Ovary (tissue), 9 donors: ENCODE measurements around the gene AGPAT4. TPM values are rescaled to one million over a fixed set of nuclear protein-coding genes. Genes with fewer than 3 reads are reported as not detected.

Experiments
- DNase-seq, 5 donors: peaks; one replicate each; pipeline ENCODE4 v3.0.0-alpha.2; 2019 to 2020
- H3K27ac ChIP-seq, 2 donors: fragments of 200-600 bp; one replicate each; pipeline versions ENCODE4 v1.5.1 to v1.8.0; 2019 to 2022
- H3K27me3 ChIP-seq: fragments of 200-600 bp; one replicate; pipeline ENCODE4 v1.8.0; 2022
- H3K36me3 ChIP-seq: fragments of 200-600 bp; sonication (generic); one replicate; pipeline ENCODE4 v1.5.1; 2019
- H3K4me1 ChIP-seq: one replicate; pipeline ENCODE4 v1.8.1; 2013; ENCODE audit warnings: mild to moderate bottlenecking, moderate library complexity; ENCODE audit not compliant: insufficient read depth
- H3K4me3 ChIP-seq: fragments of 200-600 bp; sonication (generic); one replicate; pipeline ENCODE4 v1.5.1; 2017
- H3K9me3 ChIP-seq, 2 donors: fragments of 200-600 bp in 1 of 2; sonication (generic) in 1 of 2; one replicate each; pipeline versions ENCODE4 v1.5.1 to v1.8.1; 2013 to 2019; ENCODE audit warnings: mild to moderate bottlenecking in 1 of 2, moderate library complexity in 1 of 2
- EP300 ChIP-seq: sonication (generic); formaldehyde crosslinking; IDR thresholded peaks from one replicate; pipeline ENCODE4 v1.6.1; 2017; ENCODE audit warnings: antibody characterized with exemption
- POLR2A ChIP-seq: fragments of 450-650 bp; IDR thresholded peaks from one replicate; pipeline ENCODE4 v1.6.1; 2017; ENCODE audit warnings: antibody characterized with exemption, mild to moderate bottlenecking, moderate library complexity
- WGBS, 3 donors: extraction: QIAGEN DNeasy Blood & Tissue Kit in 1 of 3; methylation state at CpG; one replicate each; pipeline versions ENCODE4 v1.1.5 to v1.1.7; 2013 to 2017; 5-methylcytosine and 5-hydroxymethylcytosine counted together
- intact Hi-C, 4 donors: fragments of 100-400 bp; cut with DNase I; formaldehyde crosslinking; loops; one replicate each; pipeline versions ENCODE4 v1.11.0 to v1.15.1; 2022 to 2023
- polyA plus RNA-seq, 2 donors: library from polyadenylated mRNA; stranded (reverse); fragments of 200-250 nt in 1 of 2; fragments of 350-450 nt in 1 of 2; fragmentation: Illumina TruSeq in 1 of 2; extraction: RNeasy Lipid Tissue Mini Kit (QIAGEN cat#74804) in 1 of 2; gene quantifications; one replicate each; pipeline ENCODE4 v1.2.3, GENCODE V29; 2013 to 2014
- total RNA-seq, 7 donors: library from RNA; depleted of rRNA in 2 of 7; stranded (reverse); fragments of >200 nt in 2 of 7; fragmentation: NEBNext Ultra II Directional in 3 of 7; extraction: Animal tissue kit (Norgen Biotek cat#: 25700) in 3 of 7; gene quantifications; one replicate each; pipeline versions ENCODE4 v1.1.0 to v1.2.4, GENCODE V29; 2016 to 2023
- TF ChIP-seq, protein P1 (sequence below), 3 donors: fragments of 450-650 bp in 2 of 3; fragments of 200-600 bp in 1 of 3; IDR thresholded peaks; one replicate each; pipeline versions ENCODE4 v1.5.1 to v1.8.0; 2016 to 2022; ENCODE audit warnings: antibody characterized with exemption in 3 of 3, mild to moderate bottlenecking in 1 of 3
- donor health status: DM: no; HTN: no; CAD: no; lungs with moderate emphysema.
- donor health status: DM: no; HTN: no; CAD: no.
- donor health status: Bipolar disorder and iron deficiency.
- donor health status: DM: yes; HTN: yes; CAD: no.
- donor health status: DM: no; HTN: no; CAD: no.
- donor health status: DM: yes; HTN: yes; CAD: no.

Gene AGPAT4
- total and polyA plus RNA-seq, 9 donors = 4.4 to 13.7 (median 8.9) TPM

DNA sequence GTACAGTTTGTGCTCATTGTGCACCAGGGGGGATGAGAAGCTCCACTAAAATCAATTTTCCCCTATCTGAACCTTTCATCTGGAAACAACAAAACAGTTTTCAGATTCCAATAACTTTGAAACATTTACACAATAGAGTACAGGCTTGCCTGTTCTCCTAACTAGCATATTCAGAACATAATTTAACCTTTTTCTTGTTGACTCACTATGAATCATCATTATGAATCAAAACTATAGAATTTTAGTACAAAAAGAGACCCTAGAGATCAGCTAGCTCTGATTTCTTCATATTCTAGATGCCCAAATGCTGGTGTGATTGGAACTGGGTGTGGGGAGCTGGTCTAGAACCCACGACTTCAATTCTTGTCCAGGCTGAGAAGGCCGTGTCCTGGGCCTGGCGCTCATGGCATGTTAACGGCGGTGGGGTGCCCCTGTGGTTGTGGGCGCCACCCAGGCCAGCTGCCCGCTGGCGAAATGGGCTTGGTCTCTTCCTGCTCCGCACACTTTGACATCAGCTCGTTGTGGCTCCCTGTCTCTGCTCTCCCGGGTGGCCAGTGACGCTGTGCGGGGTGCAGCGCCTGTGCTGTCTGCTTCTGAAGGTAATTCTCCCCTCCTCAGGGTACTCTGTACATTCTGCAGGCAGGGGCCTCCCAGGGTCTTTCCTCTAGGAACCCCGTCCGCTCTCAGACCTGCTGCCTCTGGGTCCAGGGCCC is 29.9 kb upstream of the AGPAT4 start:
- intact Hi-C loops = no loop called here
- H3K4me1 ChIP-seq = no peaks in the 10 kb centered on the region
- H3K4me3 ChIP-seq = no peak overlapping the region
- DNase-seq = no peak
- no peaks in the 10 kb centered on the region for H3K9me3 ChIP-seq
- H3K27ac ChIP-seq = no peak overlapping the region
- no peaks in the 10 kb centered on the region for H3K27me3 ChIP-seq
- TF ChIP-seq, protein P1, sequence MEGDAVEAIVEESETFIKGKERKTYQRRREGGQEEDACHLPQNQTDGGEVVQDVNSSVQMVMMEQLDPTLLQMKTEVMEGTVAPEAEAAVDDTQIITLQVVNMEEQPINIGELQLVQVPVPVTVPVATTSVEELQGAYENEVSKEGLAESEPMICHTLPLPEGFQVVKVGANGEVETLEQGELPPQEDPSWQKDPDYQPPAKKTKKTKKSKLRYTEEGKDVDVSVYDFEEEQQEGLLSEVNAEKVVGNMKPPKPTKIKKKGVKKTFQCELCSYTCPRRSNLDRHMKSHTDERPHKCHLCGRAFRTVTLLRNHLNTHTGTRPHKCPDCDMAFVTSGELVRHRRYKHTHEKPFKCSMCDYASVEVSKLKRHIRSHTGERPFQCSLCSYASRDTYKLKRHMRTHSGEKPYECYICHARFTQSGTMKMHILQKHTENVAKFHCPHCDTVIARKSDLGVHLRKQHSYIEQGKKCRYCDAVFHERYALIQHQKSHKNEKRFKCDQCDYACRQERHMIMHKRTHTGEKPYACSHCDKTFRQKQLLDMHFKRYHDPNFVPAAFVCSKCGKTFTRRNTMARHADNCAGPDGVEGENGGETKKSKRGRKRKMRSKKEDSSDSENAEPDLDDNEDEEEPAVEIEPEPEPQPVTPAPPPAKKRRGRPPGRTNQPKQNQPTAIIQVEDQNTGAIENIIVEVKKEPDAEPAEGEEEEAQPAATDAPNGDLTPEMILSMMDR (IDR thresholded peaks at IDR 0.05) = no peak
- TF ChIP-seq EP300 = no peak
- TF ChIP-seq POLR2A = no peak
- 90 to 97% (median 96%) methylated on average over 16 of the region's 16 CpGs for WGBS, 3 donors
- H3K36me3 ChIP-seq = no peaks in the 10 kb centered on the region

DNA sequence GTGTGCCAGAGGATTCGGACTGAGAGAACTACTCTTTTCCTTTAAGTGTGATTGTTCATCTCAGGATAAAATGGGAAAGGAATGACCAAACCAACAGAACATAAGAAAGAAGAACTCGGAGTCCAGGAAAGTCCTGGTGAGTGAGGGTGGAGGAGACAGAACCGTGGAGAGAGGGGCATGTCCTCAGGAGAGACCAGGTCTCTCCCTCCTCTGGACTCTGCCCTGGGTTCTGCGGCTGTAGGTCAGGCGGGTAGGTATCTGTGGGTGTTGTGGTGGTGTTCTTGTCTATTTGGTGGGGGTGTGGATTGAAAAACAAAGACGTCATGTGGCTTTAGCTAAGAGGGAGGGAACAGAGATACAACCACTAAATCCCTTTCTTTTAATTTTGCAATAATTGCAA is 29.1 kb upstream of the AGPAT4 start:
- Histone ChIP-seq H3K4me1 (no peaks in the 10 kb centered on the region), H3K9me3 (no peaks in the 10 kb centered on the region), H3K27me3 (no peaks in the 10 kb centered on the region), H3K4me3 (no peak overlapping the region), H3K27ac (no peak overlapping the region), H3K36me3 (no peaks in the 10 kb centered on the region)
- WGBS, 3 donors = 83 to 89% (median 84%) methylated on average over 6 of the region's 6 CpGs
- no peak for DNase-seq
- TF ChIP-seq EP300 (no peak), POLR2A (no peak)
- TF ChIP-seq, protein P1 (IDR thresholded peaks at IDR 0.05) = no peak
- intact Hi-C loops = no loop called here

GRCh38 chr6:161301338-161301737 is 27.5 kb upstream of the AGPAT4 start:
- Histone ChIP-seq H3K9me3 (no peaks in the 10 kb centered on the region), H3K27me3 (no peaks in the 10 kb centered on the region), H3K4me3 (no peak overlapping the region), H3K27ac (no peak overlapping the region), H3K4me1 (no peaks in the 10 kb centered on the region), H3K36me3 (no peaks in the 10 kb centered on the region)
- TF ChIP-seq, protein P1 (IDR thresholded peaks at IDR 0.05) = no peak
- TF ChIP-seq POLR2A = no peak
- no peak for TF ChIP-seq EP300
- intact Hi-C loops = no loop called here
- no peak for DNase-seq
- WGBS, 3 donors = 2 to 19% (median 12%) methylated on average over 2 of the region's 2 CpGs

DNA sequence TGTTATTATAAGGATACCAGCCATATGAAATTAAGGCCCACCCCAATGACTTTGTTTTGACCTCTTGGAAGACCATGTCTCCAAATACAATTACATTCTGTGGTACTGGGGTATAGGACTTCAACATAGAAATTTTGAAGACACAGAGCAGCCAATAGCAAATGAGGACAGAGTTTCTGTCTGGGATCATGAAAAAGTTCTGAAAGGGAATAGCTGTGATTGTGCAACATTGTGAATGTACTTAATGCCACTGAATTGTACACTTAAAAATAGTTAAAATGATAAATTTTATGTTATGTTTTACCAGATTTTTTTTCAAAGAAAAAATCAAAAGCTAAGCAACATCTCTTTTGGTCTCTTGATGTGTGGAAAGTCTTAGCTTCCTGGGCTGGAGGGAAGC is 27.0 kb upstream of the AGPAT4 start:
- no peak for DNase-seq
- no peaks in the 10 kb centered on the region for H3K36me3 ChIP-seq
- intact Hi-C loops = no loop called here
- TF ChIP-seq EP300 (no peak), POLR2A (no peak)
- TF ChIP-seq, protein P1 (IDR thresholded peaks at IDR 0.05) = no peak
- no peaks in the 10 kb centered on the region for H3K9me3 ChIP-seq
- no peaks in the 10 kb centered on the region for H3K4me1 ChIP-seq
- H3K27ac ChIP-seq = no peak overlapping the region
- H3K27me3 ChIP-seq = no peaks in the 10 kb centered on the region
- H3K4me3 ChIP-seq = no peak overlapping the region
